H1 (cell line): Measurements from ENCODE around the gene NCOA6. TPM values are rescaled to one million over a fixed set of nuclear protein-coding genes. Genes with fewer than 3 reads are reported as not detected.

Experiments
- CTCF ChIA-PET: fragments of 300-600 bp; sonication (Branson Sonifier 250); formaldehyde crosslinking; loops from one replicate; lab custom pipeline; 2021; ENCODE audit not compliant: partially characterized antibody; lab: Charles Lee
- POLR2A ChIA-PET: fragments of 300-600 bp; sonication (Branson Sonifier 250); formaldehyde crosslinking; loops from one replicate; lab custom pipeline; 2021; ENCODE audit warnings: inconsistent platforms; ENCODE audit not compliant: partially characterized antibody; lab: Charles Lee
- DNase-seq, 2 experiments: peaks; one replicate each; pipeline versions ENCODE4 v3.0.0 to v3.0.0-alpha.2; 2010 to 2022; ENCODE audit warnings: low spot score in 2 of 2, low read depth in 1 of 2, mixed read lengths in 1 of 2
- FAIRE-seq: peaks from 2 replicates; lab custom pipeline; 2011; peaks lifted over from hg19 to GRCh38; lab: Jason Lieb, UNC
- H2AFZ ChIP-seq: 2 replicates; pipeline ENCODE4 v1.8.1; 2012; ENCODE audit warnings: low read length, inconsistent platforms
- H2AK5ac ChIP-seq: 2 replicates; pipeline ENCODE4 v1.6.1; 2013; ENCODE audit warnings: low read depth, low read length
- H2BK120ac ChIP-seq: replicated peaks from 2 replicates; pipeline ENCODE3; 2013; ENCODE audit warnings: low read depth, low read length, inconsistent platforms
- H2BK12ac ChIP-seq: 2 replicates; pipeline ENCODE4 v1.6.1; 2013; ENCODE audit warnings: low read depth, low read length
- H2BK15ac ChIP-seq: 2 replicates; pipeline ENCODE4 v1.6.1; 2013; ENCODE audit warnings: low read length
- H2BK20ac ChIP-seq: 2 replicates; pipeline ENCODE4 v1.6.1; 2013; ENCODE audit warnings: low read length
- H2BK5ac ChIP-seq: 2 replicates; pipeline ENCODE4 v1.6.1; 2013; ENCODE audit warnings: low read depth, low read length
- H3K14ac ChIP-seq: 2 replicates; pipeline ENCODE4 v1.6.1; 2013; ENCODE audit warnings: inconsistent platforms; ENCODE audit not compliant: insufficient read length
- H3K18ac ChIP-seq: 2 replicates; pipeline ENCODE4 v1.6.1; 2013; ENCODE audit warnings: low read length; ENCODE audit errors: extremely low read depth
- H3K23ac ChIP-seq: 2 replicates; pipeline ENCODE4 v1.6.1; 2013; ENCODE audit warnings: inconsistent platforms; ENCODE audit not compliant: insufficient read length
- H3K23me2 ChIP-seq: 2 replicates; pipeline ENCODE4 v1.6.1; 2013; ENCODE audit warnings: low read depth, low read length
- H3K27ac ChIP-seq: 2 replicates; pipeline ENCODE4 v1.6.1; 2011; ENCODE audit warnings: low read depth, low read length, inconsistent platforms
- H3K27me3 ChIP-seq, 4 experiments: replicated peaks in 1 of 4; 1 replicate in 1 of 4; 2 replicates in 3 of 4; pipeline versions ENCODE4 v1.6.1 to v1.8.1; 2011 to 2013; ENCODE audit warnings: low read length in 3 of 4, mild to moderate bottlenecking in 3 of 4, inconsistent platforms in 2 of 4, mixed read lengths in 2 of 4, moderate library complexity in 1 of 4; ENCODE audit not compliant: control insufficient read depth in 3 of 4, insufficient read depth in 3 of 4; ENCODE audit errors: extremely low read depth in 1 of 4
- H3K36me3 ChIP-seq, 4 experiments: 2 replicates each; pipeline versions ENCODE4 v1.6.1 to v1.8.1; 2011 to 2013; ENCODE audit warnings: mild to moderate bottlenecking in 4 of 4, low read length in 3 of 4, moderate library complexity in 2 of 4, control low read depth in 1 of 4, inconsistent platforms in 1 of 4; ENCODE audit not compliant: insufficient read depth in 4 of 4, control insufficient read depth in 2 of 4
- H3K4ac ChIP-seq: replicated peaks from 2 replicates; pipeline ENCODE3; 2013; ENCODE audit warnings: low read length, low read depth, mixed read lengths, inconsistent platforms; ENCODE audit not compliant: insufficient read length
- H3K4me1 ChIP-seq, 4 experiments: replicated peaks in 1 of 4; 1 replicate in 1 of 4; 2 replicates in 3 of 4; pipeline versions ENCODE4 v1.6.1 to v1.8.1; 2011 to 2013; ENCODE audit warnings: low read length in 3 of 4, inconsistent platforms in 2 of 4, mixed read lengths in 1 of 4; ENCODE audit not compliant: insufficient read depth in 4 of 4, control insufficient read depth in 3 of 4
- H3K4me2 ChIP-seq, 2 experiments: 2 replicates each; pipeline versions ENCODE4 v1.6.1 to v1.8.1; 2011 to 2013; ENCODE audit warnings: low read depth in 2 of 2, low read length in 2 of 2, control low read depth in 1 of 2, inconsistent platforms in 1 of 2, mild to moderate bottlenecking in 1 of 2; ENCODE audit not compliant: insufficient read depth in 1 of 2
- H3K4me3 ChIP-seq, 4 experiments: fragments of 200-600, 300-600 bp in 1 of 4; sonication (generic), shearing (Covaris generic), sonication (Bioruptor Twin) in 1 of 4; 2 replicates each; pipeline versions ENCODE4 v1.5.1 to v1.8.1; 2011 to 2016; ENCODE audit warnings: low read length in 4 of 4, low read depth in 3 of 4, control low read depth in 2 of 4, inconsistent platforms in 2 of 4, mild to moderate bottlenecking in 2 of 4, mixed read lengths in 1 of 4, moderate library complexity in 1 of 4; ENCODE audit not compliant: insufficient read depth in 2 of 4; ENCODE audit errors: extremely low read depth in 1 of 4
- H3K56ac ChIP-seq: replicated peaks from 2 replicates; pipeline ENCODE3; 2013; ENCODE audit warnings: low read depth, mild to moderate bottlenecking, mixed read lengths, low read length, inconsistent platforms; ENCODE audit not compliant: insufficient read length
- H3K79me1 ChIP-seq: 2 replicates; pipeline ENCODE4 v1.6.1; 2013; ENCODE audit warnings: low read depth, low read length, control low read depth
- H3K79me2 ChIP-seq, 2 experiments: 2 replicates each; pipeline versions ENCODE4 v1.6.1 to v1.8.1; 2012 to 2013; ENCODE audit warnings: low read length in 2 of 2, mild to moderate bottlenecking in 2 of 2, inconsistent platforms in 1 of 2; ENCODE audit not compliant: insufficient read depth in 2 of 2, control insufficient read depth in 1 of 2
- H3K9ac ChIP-seq, 4 experiments: replicated peaks in 1 of 4; 1 replicate in 1 of 4; 2 replicates in 3 of 4; pipeline versions ENCODE4 v1.6.1 to v1.8.1; 2011 to 2013; ENCODE audit warnings: low read depth in 3 of 4, low read length in 3 of 4, control low read depth in 2 of 4, mild to moderate bottlenecking in 2 of 4, moderate library complexity in 2 of 4, inconsistent platforms in 1 of 4; ENCODE audit errors: extremely low read depth in 1 of 4
- H3K9me3 ChIP-seq, 2 experiments: 2 replicates each; pipeline versions ENCODE4 v1.6.1 to v1.8.1; 2012 to 2013; ENCODE audit warnings: mild to moderate bottlenecking in 2 of 2, moderate library complexity in 2 of 2, control low read depth in 1 of 2, inconsistent platforms in 1 of 2, low read depth in 1 of 2, low read length in 1 of 2, mixed read lengths in 1 of 2; ENCODE audit not compliant: insufficient read depth in 2 of 2
- H4K20me1 ChIP-seq, 2 experiments: replicated peaks in 1 of 2; 2 replicates each; pipeline versions ENCODE3 to v1.8.1; 2011 to 2013; ENCODE audit warnings: inconsistent platforms in 2 of 2, low read length in 2 of 2, mild to moderate bottlenecking in 1 of 2; ENCODE audit not compliant: insufficient read depth in 2 of 2, control insufficient read depth in 1 of 2
- H4K5ac ChIP-seq: 2 replicates; pipeline ENCODE4 v1.6.1; 2013; ENCODE audit warnings: low read length, low read depth, mixed read lengths, inconsistent platforms; ENCODE audit not compliant: insufficient read length
- H4K8ac ChIP-seq: 2 replicates; pipeline ENCODE4 v1.8.0; 2013; ENCODE audit warnings: mild to moderate bottlenecking, moderate library complexity, low read length, inconsistent platforms; ENCODE audit not compliant: insufficient read depth; ENCODE audit errors: extremely low read depth
- H4K91ac ChIP-seq: replicated peaks from 2 replicates; pipeline ENCODE3; 2013; ENCODE audit warnings: low read length, mixed read lengths, inconsistent platforms; ENCODE audit not compliant: insufficient read length
- BACH1 ChIP-seq: IDR thresholded peaks from 2 replicates; pipeline ENCODE4 v1.6.1; 2012; ENCODE audit warnings: low read length, improper control_type of control experiment
- BRCA1 ChIP-seq: IDR thresholded peaks from 2 replicates; pipeline ENCODE4 v1.6.1; 2012; ENCODE audit warnings: low read depth, low read length, improper control_type of control experiment
- CBX8 ChIP-seq: fragments of 300-800, 300-1000 bp; sonication (generic); IDR thresholded peaks from 2 replicates; pipeline ENCODE4 v1.7.1; 2016; ENCODE audit warnings: low read depth, low read length, borderline replicate concordance
- CTCF ChIP-seq, 3 experiments: IDR thresholded peaks; 1 replicate in 2 of 3; 2 replicates in 1 of 3; pipeline versions ENCODE4 v1.5.1 to v1.6.1; 2011; ENCODE audit warnings: low read length in 3 of 3, mild to moderate bottlenecking in 3 of 3, inconsistent platforms in 2 of 3, low read depth in 1 of 3, moderate library complexity in 1 of 3; ENCODE audit not compliant: insufficient read depth in 1 of 3; ENCODE audit errors: control extremely low read depth in 1 of 3
- GABPA ChIP-seq: IDR thresholded peaks from 2 replicates; pipeline ENCODE4 v1.6.1; 2011; ENCODE audit warnings: mild to moderate bottlenecking, low read length, moderate library complexity, borderline replicate concordance; ENCODE audit not compliant: insufficient read depth
- HDAC2 ChIP-seq, 2 experiments: fragments of 300-600 bp in 1 of 2; sonication (generic) in 1 of 2; IDR thresholded peaks; 2 replicates each; pipeline ENCODE4 v1.6.1; 2011 to 2012; ENCODE audit warnings: low read depth in 2 of 2, low read length in 2 of 2, mild to moderate bottlenecking in 2 of 2, moderate library complexity in 2 of 2, borderline replicate concordance in 1 of 2, inconsistent platforms in 1 of 2
- JUND ChIP-seq: IDR thresholded peaks from 2 replicates; pipeline ENCODE4 v1.6.1; 2011; ENCODE audit warnings: mild to moderate bottlenecking, improper control_type of control experiment, low read length
- SIN3A ChIP-seq, 2 experiments: IDR thresholded peaks in 1 of 2; conservative IDR thresholded peaks in 1 of 2; 2 replicates each; pipeline ENCODE4 v1.6.1; 2011 to 2012; ENCODE audit warnings: low read length in 2 of 2, improper control_type of control experiment in 1 of 2, low read depth in 1 of 2, mild to moderate bottlenecking in 1 of 2
- SP2 ChIP-seq: IDR thresholded peaks from 2 replicates; pipeline ENCODE4 v1.6.1; 2012; ENCODE audit warnings: mild to moderate bottlenecking, low read length, inconsistent platforms
- SRF ChIP-seq: IDR thresholded peaks from 2 replicates; pipeline ENCODE4 v1.6.1; 2011; ENCODE audit warnings: mild to moderate bottlenecking, low read depth, low read length, moderate library complexity
- TAF1 ChIP-seq: IDR thresholded peaks from 2 replicates; pipeline ENCODE4 v1.6.1; 2011; ENCODE audit warnings: mild to moderate bottlenecking, low read depth, low read length
- WGBS, 2 experiments: shearing (Covaris generic) in 1 of 2; methylation state at CpG; one replicate each; pipeline versions ENCODE4 v1.1.6 to v1.1.7; 2013 to 2015; ENCODE audit warnings: low lambda C conversion rate in 2 of 2, mixed read lengths in 2 of 2, inconsistent platforms in 1 of 2, low coverage in 1 of 2, missing lambda C conversion rate in 1 of 2; ENCODE audit not compliant: insufficient replicate concordance in 2 of 2, insufficient coverage in 1 of 2, insufficient read length in 1 of 2; ENCODE audit errors: extremely low coverage in 1 of 2, missing lambda C conversion rate in 1 of 2; 5-methylcytosine and 5-hydroxymethylcytosine counted together
- polyA plus RNA-seq, 7 experiments: library from polyadenylated mRNA; depleted of rRNA in 3 of 7; stranded (reverse) in 5 of 7; unstranded in 2 of 7; fragments of >200 nt in 5 of 7; fragments of 200-250 nt in 2 of 7; gene quantifications; 1 replicate in 5 of 7; 2 replicates in 1 of 7; 4 replicates in 1 of 7; pipeline versions ENCODE4 v1.2.1 to v1.2.3, GENCODE V29; 2011 to 2013; ENCODE audit warnings: missing spikeins in 2 of 7, mixed read lengths in 2 of 7
- total RNA-seq: library from RNA; stranded (reverse); fragmentation: NEBNext Ultra II Directional; extraction: Animal tissue kit (Norgen Biotek cat#: 25700); gene quantifications from 2 replicates; pipeline ENCODE4 v1.2.1, GENCODE V29; 2021

The NCOA6 gene
- total and polyA plus RNA-seq, 2 of the 8 experiments (the other 6 are each of a cell fraction or from before 2014, with no cell fraction given): 9.0 to 9.5 TPM

- Histone ChIP-seq H3K4me2 (no peak overlapping the region), H4K5ac (no peak overlapping the region), H2BK12ac (no peak overlapping the region), H3K23me2 (no peaks in the 10 kb centered on the region), H4K20me1 (peaks cover 0 to under 1% of the 10 kb centered on the region in 2 experiments), H2BK120ac (no peak overlapping the region), H2BK15ac (no peak overlapping the region), H3K56ac (no peak overlapping the region), H4K91ac (no peak overlapping the region), H3K4me3 (no peak overlapping the region), H3K23ac (no peak overlapping the region), H3K36me3 (peaks cover 2 to 9% (median 7%) of the 10 kb centered on the region in 4 experiments; a peak in 6 of 8 replicates), H3K18ac (no peak overlapping the region), H3K9ac (no peak overlapping the region), H3K79me2 (no peaks in the 10 kb centered on the region), H3K27me3 (no peaks in the 10 kb centered on the region), H3K4ac (no peak overlapping the region), H2BK5ac (no peak overlapping the region), H4K8ac (no peak overlapping the region), H3K79me1 (no peaks in the 10 kb centered on the region), H3K14ac (no peak overlapping the region), H3K27ac (no peak overlapping the region), H3K4me1 (no peaks in the 10 kb centered on the region), H2BK20ac (no peak overlapping the region), H3K9me3 (no peaks in the 10 kb centered on the region), H2AK5ac (no peak overlapping the region), H2AFZ (no peak overlapping the region)
- no peak for DNase-seq
- peak; percentile 13 for FAIRE-seq
- POLR2A ChIA-PET: interaction anchor here (0.6 kb wide), 1 partner anchor 208 kb away, joined by 4 read pairs; no protein-coding TSS in a partner anchor
- CTCF ChIA-PET: interaction anchor here (0.6 to 1.3 kb wide), 9 partner anchors 9 to 442 kb away, joined by 3 to 5 read pairs (median 4); no protein-coding TSS in a partner anchor
- 69% methylated on average over 4 of the region's 4 CpGs; no CpG with 5 or more reads in 1 of the 2 experiments for WGBS, 2 experiments
- TF ChIP-seq GABPA: no peak
- TF ChIP-seq SP2: no peak
- no peak for TF ChIP-seq TAF1
- TF ChIP-seq BACH1: no peak
- no peak for TF ChIP-seq BRCA1
- no peak for TF ChIP-seq SRF
- TF ChIP-seq HDAC2 (IDR thresholded peaks at IDR 0.05; ENCODE audit: borderline replicate concordance in 1 of 2, low read depth in 2 of 2, low read length in 2 of 2): no peak
- no peak for TF ChIP-seq CTCF (IDR thresholded peaks at IDR 0.05; ENCODE audit: control extremely low read depth in 1 of 3, insufficient read depth in 1 of 3, low read depth in 1 of 3, low read length in 3 of 3)
- TF ChIP-seq CBX8: no peak
- TF ChIP-seq JUND: no peak
- no peak for TF ChIP-seq SIN3A (conservative IDR thresholded peaks at IDR 0.05 in 1 of 2, IDR thresholded peaks at IDR 0.05 in 1 of 2; ENCODE audit: low read depth in 1 of 2, low read length in 2 of 2)
Measured at GRCh38 chr20:34754611-34755010, 70.8 kb downstream of the NCOA6 start.
